Stimulated activated naive B cell treated with anti-CD40 and anti-IgM and Interleukin-4, amounts not matched to agents 10 μg/mL and 1 μg/mL and 100 μg/mL, for 72 hours (primary cell): Measurements from ENCODE around the gene BANP.
"Not testable (repeated sequence)": the region's sequence is repeated elsewhere in the genome, so short reads cannot be mapped to it uniquely, and the experiment has no call there.

Source experiments
- ATAC-seq, 2 donors: fragments of 150-1000 bp; cut with Tn5 transposase; replicated peaks; 2 replicates each; pipeline ENCODE4 v1.10.0; 2021; ENCODE audit warnings: moderate library complexity in 1 of 2
- DNase-seq: peaks from one replicate; pipeline ENCODE4 v3.0.0; 2021
- H3K27ac Mint-ChIP-seq: one replicate; pipeline ENCODE4 v1.8.0; 2022; ENCODE audit warnings: mild to moderate bottlenecking, mixed read lengths
- H3K27me3 Mint-ChIP-seq, 2 donors: one replicate each; pipeline ENCODE4 v1.8.0; 2022; ENCODE audit warnings: mixed read lengths in 2 of 2
- H3K36me3 Mint-ChIP-seq, 2 donors: one replicate each; pipeline ENCODE4 v1.8.0; 2022; ENCODE audit warnings: mixed read lengths in 2 of 2, mild to moderate bottlenecking in 1 of 2
- H3K4me1 Mint-ChIP-seq, 2 donors: one replicate each; pipeline ENCODE4 v1.8.0; 2022; ENCODE audit warnings: mixed read lengths in 2 of 2, mild to moderate bottlenecking in 1 of 2
- H3K4me3 Mint-ChIP-seq, 2 donors: one replicate each; pipeline ENCODE4 v1.8.0; 2022; ENCODE audit warnings: mild to moderate bottlenecking in 2 of 2, mixed read lengths in 2 of 2, moderate library complexity in 1 of 2
- H3K9me3 Mint-ChIP-seq, 2 donors: one replicate each; pipeline ENCODE4 v1.8.0; 2022; ENCODE audit warnings: mixed read lengths in 2 of 2, mild to moderate bottlenecking in 1 of 2

Gene BANP, protein sequence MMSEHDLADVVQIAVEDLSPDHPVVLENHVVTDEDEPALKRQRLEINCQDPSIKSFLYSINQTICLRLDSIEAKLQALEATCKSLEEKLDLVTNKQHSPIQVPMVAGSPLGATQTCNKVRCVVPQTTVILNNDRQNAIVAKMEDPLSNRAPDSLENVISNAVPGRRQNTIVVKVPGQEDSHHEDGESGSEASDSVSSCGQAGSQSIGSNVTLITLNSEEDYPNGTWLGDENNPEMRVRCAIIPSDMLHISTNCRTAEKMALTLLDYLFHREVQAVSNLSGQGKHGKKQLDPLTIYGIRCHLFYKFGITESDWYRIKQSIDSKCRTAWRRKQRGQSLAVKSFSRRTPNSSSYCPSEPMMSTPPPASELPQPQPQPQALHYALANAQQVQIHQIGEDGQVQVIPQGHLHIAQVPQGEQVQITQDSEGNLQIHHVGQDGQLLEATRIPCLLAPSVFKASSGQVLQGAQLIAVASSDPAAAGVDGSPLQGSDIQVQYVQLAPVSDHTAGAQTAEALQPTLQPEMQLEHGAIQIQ

DNA sequence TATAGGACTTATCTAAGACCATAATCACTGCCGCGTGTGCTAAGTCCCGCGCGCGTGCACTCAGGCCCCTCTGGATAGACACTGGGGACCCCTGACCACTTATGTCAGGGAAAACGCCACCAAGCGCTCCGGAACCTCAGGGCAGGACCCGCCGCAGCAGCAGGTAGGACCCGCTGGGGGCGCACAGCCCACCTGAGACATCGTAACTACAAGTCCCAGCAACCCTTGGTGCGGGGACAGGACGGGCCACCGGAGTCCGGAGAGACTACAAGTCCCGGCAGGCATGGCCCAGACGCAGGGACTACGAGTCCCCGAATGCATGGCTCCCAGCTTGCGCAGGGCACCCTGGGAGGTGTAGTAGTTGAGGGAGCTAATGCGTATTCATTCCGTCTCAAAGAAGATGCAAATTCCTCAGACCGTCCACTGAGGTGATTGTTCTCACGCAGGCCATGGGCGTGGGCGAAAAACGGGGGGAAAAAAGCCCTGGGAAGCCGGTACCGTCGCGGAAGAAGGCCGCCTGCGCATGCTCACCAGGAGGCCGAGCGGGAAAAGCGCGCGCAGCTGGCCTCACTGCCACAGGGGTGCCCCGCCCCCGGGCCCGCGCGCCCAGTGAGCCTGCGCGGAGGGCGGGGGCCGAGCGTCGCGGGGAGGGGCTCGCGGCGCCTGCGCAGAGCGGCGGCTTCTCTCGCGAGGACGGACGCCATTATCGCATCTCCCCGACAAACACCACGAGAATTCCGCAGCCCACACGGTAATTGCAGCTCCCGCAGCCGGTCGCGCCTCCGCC is at the start of gene BANP:
BANP (plus strand) TSS at position 670 of the 787 bp plus-strand sequence. CDS start 23,682 bp downstream, outside the sequence.
- peaks cover 43 to 61% of the 10 kb centered on the region in 2 donors for H3K4me1 Mint-ChIP-seq
- peaks cover 16 to 24% of the 10 kb centered on the region in 2 donors for H3K36me3 Mint-ChIP-seq
- peak within 1 kb of the TSS; percentile 100 for H3K27ac Mint-ChIP-seq
- no peaks in the 10 kb centered on the region for H3K27me3 Mint-ChIP-seq
- ATAC-seq = peak; percentile 93 to 95
- H3K4me3 Mint-ChIP-seq = peak within 1 kb of the TSS; percentile 95 to 99
- DNase-seq = peak; percentile 98
- H3K9me3 Mint-ChIP-seq = no peaks in the 10 kb centered on the region

DNA sequence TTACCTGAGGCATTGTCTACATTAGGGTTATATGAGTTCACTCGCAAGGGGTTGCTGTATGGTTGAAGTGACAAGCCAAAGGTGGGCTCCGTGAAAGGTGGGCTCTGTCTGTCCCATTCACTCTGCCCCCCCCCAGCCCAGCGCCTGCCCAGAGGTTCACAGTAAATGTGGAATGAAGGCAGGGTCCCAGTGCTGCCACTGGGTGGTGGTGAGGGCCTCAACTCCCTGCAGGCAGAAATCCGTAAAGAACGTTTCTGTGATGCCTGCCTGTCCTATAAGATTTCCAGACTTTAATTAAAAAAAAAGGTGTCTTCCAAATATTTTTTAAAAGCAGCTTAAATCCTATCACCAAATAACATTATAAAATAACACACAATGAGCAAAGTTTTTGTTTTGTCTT is 46.3 kb upstream of the BANP start:
- not testable (repeated sequence) for DNase-seq, H3K9me3 Mint-ChIP-seq, H3K4me3 Mint-ChIP-seq, H3K36me3 Mint-ChIP-seq, ATAC-seq, H3K27me3 Mint-ChIP-seq
- H3K4me1 Mint-ChIP-seq = peaks cover 8 to 26% of the 10 kb centered on the region in 2 donors
- peak overlapping the region; percentile 37 for H3K27ac Mint-ChIP-seq

DNA sequence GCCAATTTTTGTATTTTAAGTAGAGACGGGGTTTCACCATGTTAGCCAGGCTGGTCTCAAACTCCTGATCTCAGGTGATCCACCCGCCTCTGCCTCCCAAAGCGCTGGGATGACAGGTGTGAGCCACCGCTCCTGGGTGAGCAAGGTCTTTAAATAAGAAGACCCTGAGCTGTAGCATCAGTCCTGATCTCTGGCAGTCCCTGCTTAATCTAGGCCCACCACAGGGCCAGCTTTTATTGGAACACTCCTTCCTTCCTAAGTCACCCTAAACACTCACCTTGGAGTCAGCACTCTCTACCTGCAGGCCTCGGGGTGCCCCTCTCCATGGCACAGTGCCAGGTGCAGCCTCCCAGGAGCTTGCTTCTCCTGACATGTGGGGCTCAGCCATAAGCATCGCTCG is 45.7 kb upstream of the BANP start:
- peak overlapping the region; percentile 56 for H3K27ac Mint-ChIP-seq
- not testable (repeated sequence) for H3K9me3 Mint-ChIP-seq, H3K36me3 Mint-ChIP-seq, DNase-seq, ATAC-seq, H3K27me3 Mint-ChIP-seq, H3K4me3 Mint-ChIP-seq
- peaks cover 8 to 26% of the 10 kb centered on the region in 2 donors for H3K4me1 Mint-ChIP-seq

DNA sequence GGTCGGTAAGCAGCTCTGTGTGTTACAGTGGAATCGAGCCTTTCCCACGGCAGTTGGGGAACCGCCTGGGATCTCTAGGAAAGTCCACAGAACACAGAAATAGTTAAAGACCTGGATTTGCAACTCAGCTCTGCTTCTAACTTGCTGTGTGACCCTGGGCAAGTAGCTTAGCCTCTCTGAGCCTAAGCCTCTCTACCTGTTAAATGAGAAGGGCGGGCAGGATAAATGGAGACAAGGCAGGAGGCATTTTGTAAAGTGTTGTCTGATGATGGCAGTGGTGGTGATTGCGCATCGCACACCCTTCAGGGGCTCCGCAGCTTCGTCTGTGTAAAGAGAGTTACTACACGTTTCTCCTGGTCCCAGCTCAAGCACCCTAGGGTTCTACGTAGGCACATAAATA is 43.1 kb upstream of the BANP start:
- H3K9me3 Mint-ChIP-seq, H3K27ac Mint-ChIP-seq, DNase-seq, H3K36me3 Mint-ChIP-seq, H3K27me3 Mint-ChIP-seq, H3K4me3 Mint-ChIP-seq, ATAC-seq: not testable (repeated sequence)
- H3K4me1 Mint-ChIP-seq = peaks cover 8 to 18% of the 10 kb centered on the region in 2 donors

DNA sequence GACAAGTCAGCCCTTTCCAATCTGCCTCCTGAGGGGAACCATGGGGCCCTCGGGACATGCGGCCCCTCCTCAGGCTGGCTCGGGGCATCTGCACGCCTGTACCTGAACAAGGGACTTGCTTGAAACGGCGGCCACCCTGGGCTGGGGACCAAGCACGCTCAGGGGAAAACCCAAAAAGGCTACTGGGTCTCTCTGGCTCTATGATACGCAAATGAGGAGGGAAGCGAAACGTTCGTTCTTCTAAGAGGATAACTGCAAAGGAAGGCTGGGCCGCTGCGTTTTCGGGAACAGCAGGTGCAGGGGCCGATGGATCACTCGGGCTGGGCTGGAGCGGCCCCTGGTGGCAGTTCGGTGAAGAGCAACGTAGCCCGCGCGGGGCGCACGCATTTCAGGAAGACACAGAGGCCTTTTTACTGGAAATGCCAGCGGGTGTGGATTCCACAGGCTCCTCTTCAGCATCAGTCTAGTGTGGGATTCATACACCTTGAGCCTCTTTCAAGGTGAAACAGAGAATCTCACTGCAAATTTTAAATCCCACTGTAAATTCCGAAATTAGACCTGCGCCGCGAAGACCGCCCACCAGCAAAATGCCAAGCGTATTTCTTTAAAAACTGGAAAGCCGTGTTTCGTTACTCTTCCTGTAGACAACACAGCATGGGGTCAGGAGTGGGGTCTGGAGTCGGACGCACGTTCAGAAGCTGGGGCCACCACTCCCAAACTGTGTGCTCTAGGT is 41.9 kb upstream of the BANP start:
- peak overlapping the region; percentile 70 for H3K27ac Mint-ChIP-seq
- not testable (repeated sequence) for H3K36me3 Mint-ChIP-seq

DNA sequence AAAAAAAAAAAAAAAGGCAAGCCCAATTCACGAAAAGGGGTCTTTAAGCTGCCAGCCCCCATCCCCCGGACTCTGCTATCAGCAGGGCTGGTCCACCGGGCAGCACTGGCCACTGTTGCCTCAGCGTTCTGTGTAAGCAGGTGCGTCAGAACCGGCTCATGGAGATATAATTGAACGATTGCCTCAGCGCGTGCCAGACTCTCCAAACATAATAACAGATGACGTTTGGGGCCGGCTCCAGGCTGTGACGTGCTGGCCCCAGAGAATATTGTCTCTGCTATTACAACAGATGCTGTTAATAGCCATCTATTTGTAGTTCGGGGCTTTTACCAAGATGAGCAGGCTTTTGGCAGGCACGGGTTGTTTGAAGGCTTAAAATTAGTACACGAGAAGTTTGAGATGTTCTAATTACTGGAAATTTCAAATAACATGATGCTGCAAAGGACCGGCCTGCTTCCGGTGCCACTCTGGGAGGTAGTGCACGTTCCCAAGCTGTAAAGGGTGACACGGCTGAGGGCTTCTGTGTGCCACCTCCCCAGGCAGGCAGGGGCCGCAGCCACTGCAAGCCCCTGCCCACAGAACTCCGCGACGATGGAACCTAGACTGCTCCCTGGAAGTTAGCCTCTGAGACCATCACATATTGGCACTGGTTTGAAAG is 40.0 kb upstream of the BANP start:
- peaks cover 22 to 23% of the 10 kb centered on the region in 2 donors for H3K27me3 Mint-ChIP-seq
- not testable (repeated sequence) for DNase-seq, ATAC-seq, H3K9me3 Mint-ChIP-seq, H3K36me3 Mint-ChIP-seq, H3K27ac Mint-ChIP-seq, H3K4me3 Mint-ChIP-seq
- peaks cover 8 to 18% of the 10 kb centered on the region in 2 donors for H3K4me1 Mint-ChIP-seq

More for the DNA sequence above, 41.9 kb upstream of the BANP start:
- ATAC-seq (peak; percentile 99 to 100), DNase-seq (peak; percentile 90)
- H3K9me3 Mint-ChIP-seq, H3K4me3 Mint-ChIP-seq: not testable (repeated sequence)
- H3K27me3 Mint-ChIP-seq = peaks cover 17 to 21% of the 10 kb centered on the region in 2 donors
- peaks cover 8 to 18% of the 10 kb centered on the region in 2 donors for H3K4me1 Mint-ChIP-seq

DNA sequence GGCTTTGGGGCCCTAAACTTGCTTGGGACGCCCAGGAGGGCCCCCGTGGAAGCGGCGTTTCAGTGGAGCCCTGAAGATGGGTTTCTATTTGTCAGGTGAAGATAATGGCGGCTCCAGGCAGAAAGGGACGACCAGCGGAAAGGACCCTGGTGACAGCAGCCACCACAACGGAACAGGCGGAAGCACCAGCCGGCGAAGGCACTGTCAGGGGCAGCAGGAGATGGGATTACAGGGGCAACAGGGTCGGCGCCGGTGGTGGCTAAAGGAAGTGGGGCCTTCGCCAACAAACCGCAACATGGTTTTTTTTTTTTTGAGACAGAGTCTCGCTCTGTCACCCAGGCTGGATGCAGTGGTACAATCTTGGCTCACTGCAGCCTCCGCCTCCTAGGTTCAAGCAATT is 38.5 kb upstream of the BANP start:
- not testable (repeated sequence) for H3K9me3 Mint-ChIP-seq, ATAC-seq, H3K4me3 Mint-ChIP-seq, H3K36me3 Mint-ChIP-seq, H3K27ac Mint-ChIP-seq, DNase-seq
- Mint-ChIP-seq H3K4me1 (peaks cover 9 to 18% of the 10 kb centered on the region in 2 donors), H3K27me3 (peaks cover 28 to 31% of the 10 kb centered on the region in 2 donors)

DNA sequence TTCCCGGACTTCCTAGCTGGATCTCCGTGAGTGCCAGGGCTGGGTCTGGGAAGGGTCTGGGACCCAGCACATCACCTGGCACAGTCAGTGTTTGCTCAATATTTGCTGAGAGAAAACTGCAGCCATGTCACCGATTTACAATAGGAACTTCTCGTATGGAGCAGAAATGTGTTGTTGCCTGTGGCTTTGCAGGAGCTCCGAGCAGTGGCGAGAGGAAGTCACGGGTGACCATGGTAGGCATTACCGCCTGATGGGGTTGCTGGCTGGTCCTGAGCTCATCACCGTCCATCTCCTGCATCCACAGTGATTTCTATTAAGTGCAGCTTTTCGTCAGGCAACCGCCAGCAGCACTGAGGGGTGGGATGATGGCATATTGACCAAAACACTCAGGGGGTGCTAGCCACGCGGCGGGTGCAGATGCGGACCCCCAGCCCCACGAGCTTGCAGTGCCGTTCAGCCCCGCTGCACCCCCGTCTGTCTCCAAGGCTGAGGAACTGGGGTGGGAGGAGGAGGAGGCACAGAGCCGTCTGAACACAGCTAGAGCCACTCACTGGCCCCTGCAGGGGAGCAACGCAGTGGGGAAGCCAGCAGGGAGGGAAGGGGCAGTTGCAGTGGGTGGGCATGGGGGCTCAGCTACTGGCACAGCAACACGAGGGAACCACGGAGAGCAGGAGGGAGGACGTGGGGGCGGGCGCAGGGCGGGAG is 37.1 kb upstream of the BANP start:
- DNase-seq, H3K4me3 Mint-ChIP-seq, H3K27ac Mint-ChIP-seq, ATAC-seq, H3K36me3 Mint-ChIP-seq, H3K9me3 Mint-ChIP-seq: not testable (repeated sequence)
- H3K27me3 Mint-ChIP-seq = peaks cover 38 to 43% of the 10 kb centered on the region in 2 donors
- H3K4me1 Mint-ChIP-seq = peaks cover 11% of the 10 kb centered on the region in 2 donors

DNA sequence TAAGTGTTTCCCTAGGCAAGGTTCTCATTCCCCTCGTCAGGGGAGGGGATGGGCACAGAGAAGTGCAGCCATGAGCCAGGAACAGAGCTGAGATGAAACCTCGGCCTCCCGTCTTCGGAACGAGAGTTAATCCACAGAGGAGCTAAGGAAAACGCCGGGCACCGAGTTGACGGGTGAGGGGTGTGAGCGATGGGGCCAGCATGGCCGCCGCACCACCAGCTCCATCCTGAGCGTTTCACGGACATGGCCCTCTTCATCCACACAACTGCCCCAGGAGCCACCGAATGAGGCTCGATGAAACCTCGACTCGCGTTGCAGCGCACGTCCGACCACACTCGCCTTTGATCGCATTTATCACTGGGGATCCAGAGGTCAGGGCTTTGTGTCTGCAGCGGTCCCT is 36.4 kb upstream of the BANP start:
- no peak for ATAC-seq
- no peaks in the 10 kb centered on the region for H3K36me3 Mint-ChIP-seq

DNA sequence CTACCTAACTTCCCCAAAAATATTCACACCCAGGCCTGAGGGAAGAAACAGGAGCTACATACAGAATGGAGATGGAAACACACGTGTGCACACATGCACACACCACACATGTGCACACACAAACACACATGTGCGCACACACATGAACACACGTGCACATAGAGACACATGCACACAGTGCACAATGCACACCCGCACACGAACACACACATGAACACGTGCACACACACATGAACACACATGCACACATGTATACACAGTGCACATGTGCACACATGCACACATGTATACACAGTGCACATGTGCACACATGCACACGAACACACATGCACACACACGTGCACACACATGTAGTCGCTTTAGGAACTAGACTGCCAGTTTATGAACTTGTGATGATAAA is 33.7 kb upstream of the BANP start:
- DNase-seq (no peak), ATAC-seq (no peak)
- Mint-ChIP-seq H3K36me3 (no peaks in the 10 kb centered on the region), H3K27ac (no peak overlapping the region), H3K9me3 (no peaks in the 10 kb centered on the region), H3K4me3 (no peak overlapping the region), H3K4me1 (peaks cover 6% of the 10 kb centered on the region in 2 donors), H3K27me3 (peaks cover 33 to 40% of the 10 kb centered on the region in 2 donors)

More for the DNA sequence above, 36.4 kb upstream of the BANP start:
- Mint-ChIP-seq H3K27ac (no peak overlapping the region), H3K9me3 (no peaks in the 10 kb centered on the region), H3K4me1 (peaks cover 6 to 8% of the 10 kb centered on the region in 2 donors), H3K4me3 (no peak overlapping the region), H3K27me3 (peaks cover 38 to 43% of the 10 kb centered on the region in 2 donors)
- no peak for DNase-seq

DNA sequence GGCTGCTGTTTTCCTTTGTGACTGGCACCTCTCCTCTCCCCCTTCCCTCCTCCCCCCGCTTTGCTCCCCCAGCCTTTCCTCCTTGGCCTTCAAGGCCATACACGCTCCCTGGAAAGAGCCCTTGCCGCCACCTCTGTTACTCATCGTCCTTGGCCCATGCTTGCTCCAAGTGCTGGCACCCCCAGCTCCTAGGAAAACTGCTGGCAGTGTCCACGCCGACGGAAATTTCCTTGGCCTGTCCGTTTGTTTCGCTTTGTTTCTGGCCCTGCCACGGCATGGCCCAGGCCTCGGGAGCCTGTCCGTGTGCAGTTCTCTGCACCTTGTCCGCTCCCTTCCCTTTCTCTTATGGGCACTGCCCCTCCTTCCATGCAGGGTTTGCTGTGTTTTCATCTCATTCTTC is 32.9 kb upstream of the BANP start:
- Mint-ChIP-seq H3K27me3 (peaks cover 28 to 36% of the 10 kb centered on the region in 2 donors), H3K27ac (no peak overlapping the region)

DNA sequence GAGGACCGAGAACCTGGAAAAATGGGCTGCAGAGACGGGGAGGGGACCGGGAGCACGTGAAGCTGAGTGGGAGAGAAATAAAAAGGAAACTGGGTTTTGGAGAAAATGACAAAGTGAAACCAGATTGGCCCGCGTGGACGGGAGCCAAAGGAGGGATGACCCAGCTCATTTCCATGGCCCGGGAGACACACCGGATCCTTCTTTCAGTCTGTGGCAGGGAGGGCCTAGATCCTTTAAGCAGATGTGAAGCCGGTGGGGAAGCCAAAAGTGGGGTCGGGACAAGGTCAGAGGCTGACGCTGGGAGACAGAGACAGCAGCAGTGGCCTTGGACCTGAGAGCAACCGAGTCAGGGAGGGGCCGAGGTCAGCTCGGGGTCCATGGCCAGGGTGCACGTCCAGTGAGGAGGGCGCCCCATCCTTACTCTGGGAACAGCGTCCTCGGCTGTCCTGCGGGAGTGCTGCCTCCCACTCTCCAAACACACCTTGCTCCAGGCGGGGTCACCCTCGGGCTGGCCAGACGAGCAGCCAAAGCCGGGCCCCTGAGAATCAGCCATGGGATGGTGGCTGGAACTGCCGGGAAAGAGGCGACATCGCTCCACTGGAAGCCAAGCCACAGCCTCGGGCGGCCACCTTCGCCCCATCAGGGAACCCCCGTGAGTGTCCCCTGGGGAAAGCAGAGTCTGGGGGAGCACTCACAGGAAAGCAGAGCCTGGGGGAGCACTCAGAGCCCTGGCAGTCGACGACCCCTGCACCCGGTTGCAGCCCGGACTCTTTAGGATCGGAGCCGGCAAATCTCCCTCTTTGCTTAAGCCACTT is 32.2 kb upstream of the BANP start:
- DNase-seq = no peak
- Mint-ChIP-seq H3K36me3 (no peaks in the 10 kb centered on the region), H3K27ac (no peak overlapping the region), H3K9me3 (no peaks in the 10 kb centered on the region), H3K4me1 (peaks cover 12 to 18% of the 10 kb centered on the region in 2 donors), H3K27me3 (peaks cover 21 to 29% of the 10 kb centered on the region in 2 donors), H3K4me3 (peak overlapping the region in 1 of 2 donors; percentile 20)
- no peak for ATAC-seq

More for the DNA sequence above, 32.9 kb upstream of the BANP start:
- Mint-ChIP-seq H3K4me3 (peak overlapping the region in 1 of 2 donors; percentile 20), H3K36me3 (no peaks in the 10 kb centered on the region), H3K9me3 (no peaks in the 10 kb centered on the region), H3K4me1 (peaks cover 10 to 14% of the 10 kb centered on the region in 2 donors)
- ATAC-seq (no peak), DNase-seq (no peak)
